GM18498 (cell line): ENCODE results near the gene TENT4A.
"Not testable (repeated sequence)": the region's sequence is repeated elsewhere in the genome, so short reads cannot be mapped to it uniquely, and the experiment has no call there.

ENCODE experiments used
- ATAC-seq: cut with Tn5 transposase; IDR thresholded peaks from one replicate; pipeline ENCODE4 v1.9.1; 2021; ENCODE audit warnings: mild to moderate bottlenecking, moderate library complexity; ENCODE audit not compliant: unreplicated experiment

Gene TENT4A

DNA sequence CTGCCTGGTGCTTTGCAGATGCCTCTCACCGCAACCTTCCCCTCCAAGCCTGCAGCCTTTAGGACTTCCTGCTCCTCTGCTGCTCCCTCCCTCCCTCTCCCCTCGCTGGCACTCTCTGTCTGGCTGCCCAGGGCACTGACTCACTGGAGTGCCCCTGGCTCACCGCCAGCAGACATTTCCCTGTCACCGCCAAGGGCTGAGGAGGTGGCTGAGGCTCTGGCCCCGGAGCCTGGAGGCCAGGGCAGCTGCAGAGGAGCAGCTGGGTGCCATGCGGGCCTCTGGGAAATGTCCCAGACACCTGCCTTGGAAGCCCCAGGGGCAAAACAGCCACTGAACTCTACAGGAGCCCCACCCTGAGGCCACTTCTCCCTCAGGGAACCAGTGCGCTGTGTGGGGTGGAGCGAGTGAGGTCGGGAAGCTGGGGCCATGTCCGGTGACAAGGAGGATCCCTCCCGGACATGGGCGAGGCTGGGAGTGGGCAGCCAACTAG lies 53.4 kb downstream of the TENT4A start:
- peak; percentile 46 for ATAC-seq

GRCh38 chr5:6767481-6768063 lies 54.3 kb downstream of the TENT4A start:
- no peak for ATAC-seq

DNA sequence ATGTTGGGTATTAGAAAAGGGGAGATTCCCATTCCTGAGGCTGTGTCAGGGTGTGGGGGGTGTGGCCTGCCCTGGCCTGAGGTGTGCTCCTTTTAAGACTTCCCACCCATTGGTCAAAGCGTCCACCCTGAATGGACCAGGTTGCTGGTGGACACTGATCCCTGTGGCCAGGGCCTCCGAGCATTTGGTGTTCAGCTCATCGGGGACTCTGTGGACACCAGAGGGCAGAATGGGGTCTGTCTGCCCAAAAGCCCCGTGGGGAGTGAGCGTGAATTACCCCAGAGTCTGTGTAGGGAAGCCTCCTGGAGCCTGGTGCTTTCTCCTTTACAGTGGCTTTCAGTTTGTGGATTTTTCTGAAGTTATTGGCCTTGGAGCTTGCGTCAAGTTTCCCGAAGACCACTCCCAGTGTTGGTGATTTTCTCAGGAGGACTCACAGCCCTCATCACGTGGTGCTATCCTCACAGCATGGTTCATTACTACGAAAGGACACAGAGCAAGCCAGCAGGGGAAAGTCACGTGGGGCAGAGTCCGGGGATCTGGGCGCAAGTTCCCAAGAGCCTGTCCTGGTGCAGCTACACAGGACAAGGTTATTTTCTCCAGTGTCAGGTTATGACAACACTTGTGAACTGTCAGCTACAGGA lies 55.5 kb downstream of the TENT4A start:
- ATAC-seq: no peak

DNA sequence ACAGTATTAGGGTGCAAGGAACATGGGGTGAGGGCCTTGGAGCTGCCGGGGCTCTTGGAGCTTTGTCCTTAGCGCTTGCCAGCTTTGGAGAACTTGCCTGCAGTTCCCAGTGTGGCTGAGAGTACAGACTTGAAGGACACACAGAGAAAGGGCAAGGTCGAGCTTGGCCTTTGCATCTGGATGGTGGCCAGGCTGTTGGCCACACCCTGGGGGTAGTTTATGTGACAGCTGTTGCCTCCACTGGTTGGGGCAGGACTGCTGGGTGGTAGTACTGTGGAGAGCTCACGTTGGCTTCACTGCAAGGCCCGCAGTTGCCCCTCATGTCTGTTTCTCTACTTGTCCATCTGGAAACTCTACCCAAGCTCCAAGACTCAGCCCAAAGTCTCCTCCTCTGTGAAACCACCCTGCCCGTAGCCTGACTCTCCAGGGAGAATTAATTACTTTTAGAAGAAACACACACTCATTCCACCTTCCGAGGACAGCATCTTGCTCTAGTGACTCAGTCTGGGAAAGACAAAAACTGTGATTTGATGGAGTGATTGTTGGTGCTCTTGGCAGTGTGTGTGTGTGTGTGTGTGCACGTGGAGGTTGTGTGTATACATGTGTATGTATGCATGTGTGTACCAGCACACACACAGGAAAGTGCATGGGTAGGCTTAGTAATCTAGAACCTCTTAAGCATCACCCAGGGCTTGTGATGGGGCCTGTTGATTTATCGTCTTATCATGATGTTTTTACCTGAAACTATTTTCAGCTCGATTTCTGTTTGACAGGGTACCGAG lies 57.8 kb downstream of the TENT4A start:
- ATAC-seq: no peak

DNA sequence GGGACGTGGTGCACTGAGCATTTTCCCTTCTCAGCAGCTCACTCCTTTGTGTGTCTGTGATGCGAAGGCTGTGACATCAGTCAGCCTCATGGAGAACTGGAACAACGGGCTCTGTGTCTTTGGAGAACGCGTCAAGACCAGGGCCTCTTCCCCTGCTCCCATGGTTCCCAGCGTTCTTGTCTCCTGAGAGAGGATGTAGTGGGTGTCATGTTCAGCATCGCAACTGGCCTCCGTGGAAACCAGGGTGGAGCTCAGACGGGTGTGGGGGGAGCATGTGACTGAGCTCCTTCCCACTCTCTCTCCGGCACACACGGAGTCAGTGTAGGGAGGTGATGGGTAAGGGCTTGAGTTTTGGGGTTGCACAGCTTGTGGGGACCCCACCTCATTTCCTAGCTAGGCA lies 59.7 kb downstream of the TENT4A start:
- ATAC-seq: no peak

DNA sequence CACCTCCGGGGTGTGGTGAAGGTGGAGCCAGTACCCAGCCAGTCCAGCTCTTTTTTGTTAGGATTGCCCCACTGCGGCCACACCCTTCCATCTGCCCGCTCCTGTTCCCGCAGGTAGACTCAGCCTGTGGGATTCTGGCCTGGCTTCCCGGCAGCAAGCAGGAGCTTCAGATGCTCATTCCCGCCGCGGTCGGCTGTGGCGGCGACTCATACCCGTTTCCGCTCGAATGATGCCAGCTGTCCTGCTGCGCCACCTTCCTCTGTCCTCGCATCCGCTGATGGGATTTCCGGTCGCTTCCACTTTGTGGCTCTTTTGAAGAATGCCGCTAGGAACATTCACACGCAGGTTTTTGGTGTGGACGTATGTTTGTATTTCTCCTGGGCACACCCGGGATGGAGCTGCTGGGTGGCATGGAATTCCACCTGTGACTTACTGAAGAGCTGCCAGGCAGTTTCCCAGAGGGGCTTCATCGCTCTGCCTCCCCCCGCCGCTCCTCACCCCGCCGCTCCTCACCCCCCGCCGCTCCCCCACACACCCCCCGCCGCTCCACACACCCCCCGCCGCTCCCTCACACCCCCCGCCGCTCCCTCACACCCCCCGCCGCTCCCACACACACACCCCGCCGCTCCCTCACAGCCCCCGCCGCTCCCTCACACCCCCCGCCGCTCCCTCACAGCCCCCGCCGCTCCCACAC lies 60.3 kb downstream of the TENT4A start:
- no peak for ATAC-seq

DNA sequence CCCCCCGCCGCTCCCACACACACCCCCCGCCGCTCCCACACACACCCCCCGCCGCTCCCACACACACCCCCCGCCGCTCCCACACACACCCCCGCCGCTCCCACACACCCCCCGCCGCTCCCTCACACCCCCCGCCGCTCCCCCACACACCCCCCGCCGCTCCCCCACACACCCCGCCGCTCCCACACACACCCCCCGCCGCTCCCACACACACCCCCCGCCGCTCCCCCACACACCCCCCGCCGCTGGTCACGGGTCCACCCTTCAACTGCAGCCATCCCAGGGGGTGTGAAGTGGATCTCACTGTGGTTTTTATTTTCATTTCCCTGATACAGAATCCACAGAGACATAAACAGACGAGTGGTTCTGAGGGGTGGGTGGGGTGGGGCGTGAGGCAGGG lies 61.0 kb downstream of the TENT4A start:
- ATAC-seq: not testable (repeated sequence)

DNA sequence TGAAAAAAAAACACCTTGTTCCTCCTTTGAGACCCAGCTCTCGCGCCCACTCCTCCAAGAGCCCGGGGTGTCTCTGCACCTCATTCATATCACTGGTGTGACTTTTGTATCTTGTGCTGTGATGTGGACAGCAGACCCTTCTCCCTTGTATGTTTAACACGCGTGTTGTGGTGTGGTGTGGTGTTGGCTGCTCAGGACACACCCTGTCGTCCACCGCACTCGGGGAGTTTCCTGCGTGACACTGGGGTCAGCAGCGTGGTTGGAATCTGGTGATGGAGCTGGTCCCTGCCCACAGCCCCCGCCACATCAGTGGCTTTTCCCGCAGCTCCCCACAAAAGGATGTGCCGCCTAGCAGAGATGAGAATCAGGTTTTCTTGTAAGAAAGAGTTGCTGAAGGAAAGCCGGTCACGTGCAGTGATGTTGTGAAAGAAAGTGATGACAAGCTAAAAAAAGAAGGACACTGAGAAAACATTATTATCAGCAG lies 61.5 kb downstream of the TENT4A start:
- ATAC-seq: no peak

GRCh38 chr5:6775571-6775970 lies 62.3 kb downstream of the TENT4A start:
- no peak for ATAC-seq

DNA sequence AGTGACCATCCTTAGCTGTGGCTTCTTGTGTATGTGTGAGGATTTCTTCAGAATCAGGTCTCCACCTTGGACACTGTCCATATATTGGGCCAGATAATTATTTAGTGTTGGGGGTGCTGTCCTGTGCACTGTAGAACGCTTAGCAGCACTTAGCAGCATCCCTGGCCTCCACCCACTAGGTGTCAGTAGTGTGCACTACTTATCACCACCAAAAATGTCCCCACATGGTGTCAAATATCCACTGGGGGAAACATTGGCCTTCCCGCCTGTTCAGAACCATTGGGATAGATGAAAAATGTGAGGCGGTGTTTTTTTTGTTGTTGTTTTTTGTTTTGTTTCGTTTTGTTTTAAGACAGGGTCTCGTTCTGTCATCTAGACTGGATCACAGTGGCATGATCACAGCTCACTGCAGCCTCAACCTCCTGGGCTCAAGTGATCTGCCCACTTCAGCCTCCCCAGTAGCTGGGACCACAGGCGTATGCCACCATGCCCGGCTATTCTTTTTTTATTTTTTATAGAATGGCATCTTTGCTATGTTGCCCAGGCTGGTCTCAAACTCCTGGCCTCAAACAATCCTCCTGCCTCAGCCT lies 67.7 kb downstream of the TENT4A start:
- peak; percentile 76 for ATAC-seq

GRCh38 chr5:6781716-6782115 lies 68.5 kb downstream of the TENT4A start:
- ATAC-seq: no peak

DNA sequence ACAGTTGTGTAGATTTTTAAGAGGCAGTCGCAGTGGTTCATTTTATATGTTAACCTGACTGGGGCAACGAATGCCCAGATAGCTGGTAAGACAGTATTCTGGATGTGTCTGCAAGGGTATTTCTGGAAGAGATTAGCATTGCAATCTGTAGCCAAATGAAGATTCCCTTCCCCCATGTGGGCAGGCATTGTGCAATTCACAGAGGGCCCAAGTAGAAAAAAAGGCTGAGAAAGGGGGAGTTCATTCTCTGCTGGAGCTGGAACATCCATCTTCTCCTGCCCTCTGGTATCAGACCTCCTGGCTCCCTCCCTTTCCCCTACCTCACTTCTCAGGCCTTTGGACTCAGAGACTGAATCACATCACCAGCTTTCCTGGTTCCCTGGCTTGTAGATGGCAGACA lies 70.6 kb downstream of the TENT4A start:
- no peak for ATAC-seq

- ATAC-seq: no peak
Measured at GRCh38 chr5:6784481-6784880, 71.2 kb downstream of the TENT4A start.

- ATAC-seq: no peak
Measured at GRCh38 chr5:6785161-6785860, 72.1 kb downstream of the TENT4A start.

GRCh38 chr5:6785861-6786180 lies 72.6 kb downstream of the TENT4A start:
- no peak for ATAC-seq

DNA sequence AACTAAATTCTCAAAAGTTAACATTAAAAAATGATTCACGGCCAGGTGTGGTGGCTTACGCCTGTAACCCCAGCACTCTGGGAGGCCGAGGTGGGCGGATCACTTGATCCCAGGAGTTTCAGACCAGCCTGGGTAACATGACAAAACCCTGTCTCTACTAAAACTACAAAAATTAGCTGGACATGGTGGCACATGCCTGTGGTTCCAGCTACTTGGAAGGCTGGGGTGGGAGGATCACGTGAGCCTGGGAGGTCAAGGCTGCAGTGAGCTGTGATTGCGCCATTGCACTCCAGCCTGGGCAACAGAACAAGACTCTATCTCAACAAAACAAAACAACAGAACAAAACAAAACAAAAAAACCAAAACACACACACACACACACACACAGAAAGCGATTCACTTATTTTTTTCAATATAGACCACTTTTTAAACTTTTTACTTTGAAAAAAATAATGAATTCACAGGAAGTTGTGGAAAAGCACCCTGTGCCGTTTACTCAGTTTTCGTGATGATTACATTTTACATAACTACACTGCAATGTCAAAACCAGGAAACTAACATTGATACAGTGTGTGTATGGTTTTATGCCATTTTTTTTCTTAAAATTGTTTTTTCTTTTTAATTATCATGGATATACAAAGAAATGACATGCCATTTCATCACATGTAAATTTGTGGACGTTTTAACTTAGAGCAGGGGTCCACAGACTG lies 73.7 kb downstream of the TENT4A start:
- no peak for ATAC-seq

DNA sequence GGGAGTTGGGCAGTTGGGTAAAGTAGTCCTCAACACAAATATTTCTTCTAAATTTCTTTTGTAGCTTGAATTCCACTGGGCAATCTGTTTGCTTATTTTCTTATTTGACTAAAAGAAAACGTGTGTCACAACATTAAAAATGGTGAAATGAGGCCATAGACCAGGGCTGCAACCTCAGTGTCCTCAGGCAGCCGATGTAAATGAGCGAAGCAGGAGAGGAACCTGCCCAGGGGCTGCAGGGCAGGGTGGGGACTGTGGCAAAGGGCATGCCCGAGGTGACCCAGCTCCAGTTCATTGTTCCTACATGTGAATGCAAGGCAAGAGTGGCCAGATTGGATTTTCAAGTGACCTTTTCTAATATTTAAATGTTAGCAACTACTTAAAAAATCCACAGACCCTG lies 74.7 kb downstream of the TENT4A start:
- ATAC-seq: no peak

- ATAC-seq: no peak
Measured at GRCh38 chr5:6788439-6788838, 75.2 kb downstream of the TENT4A start.

- no peak for ATAC-seq
Measured at GRCh38 chr5:6788956-6789649, 75.9 kb downstream of the TENT4A start.
